ENCODE measurements around the gene SPC24. TPM values are rescaled to one million over a fixed set of nuclear protein-coding genes. Genes with fewer than 3 reads are reported as not detected.
"Not testable (repeated sequence)": the region's sequence is repeated elsewhere in the genome, so short reads cannot be mapped to it uniquely, and the experiment has no call there.

The SPC24 gene
- total RNA-seq, 4 donors from 2014 or later, result 4.2 to 6.8 (median 5.7) TPM

DNA sequence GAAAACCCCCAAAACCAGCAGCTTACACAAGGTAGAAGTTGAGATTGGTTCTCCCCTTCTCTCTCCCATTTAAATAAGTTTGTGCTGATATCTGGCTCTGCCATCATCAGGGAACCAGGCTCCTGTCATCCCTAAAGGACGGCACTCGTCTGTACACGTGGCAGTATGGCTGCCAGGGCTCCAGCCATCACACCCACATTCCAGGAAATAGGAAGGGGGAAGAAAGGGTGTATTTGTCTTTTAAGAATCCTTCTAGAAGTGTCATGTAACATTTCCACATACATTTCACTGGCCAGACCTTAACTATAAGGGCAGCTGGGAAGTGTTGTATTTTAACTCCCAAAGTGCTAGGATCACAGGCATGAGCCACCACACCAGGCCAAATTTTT is 10.1 kb downstream of the SPC24 start:
- Histone ChIP-seq H3K9me3 (no peaks in the 10 kb centered on the region), H3K27ac (peak overlapping the region in 3 of 4 donors; percentile 47 to 97 (median 96)), H3K4me3 (no peak overlapping the region), H3K4me1 (peaks cover 3 to 55% (median 26%) of the 10 kb centered on the region in 3 donors), H3K27me3 (no peaks in the 10 kb centered on the region), H3K36me3 (no peaks in the 10 kb centered on the region)
- no peak for TF ChIP-seq POLR2A (IDR thresholded peaks at IDR 0.05)
- 89 to 95% methylated on average over 3 of the region's 3 CpGs for WGBS, 2 donors (ENCODE audit: low coverage in 1 of 2)
- no peak for ATAC-seq

DNA sequence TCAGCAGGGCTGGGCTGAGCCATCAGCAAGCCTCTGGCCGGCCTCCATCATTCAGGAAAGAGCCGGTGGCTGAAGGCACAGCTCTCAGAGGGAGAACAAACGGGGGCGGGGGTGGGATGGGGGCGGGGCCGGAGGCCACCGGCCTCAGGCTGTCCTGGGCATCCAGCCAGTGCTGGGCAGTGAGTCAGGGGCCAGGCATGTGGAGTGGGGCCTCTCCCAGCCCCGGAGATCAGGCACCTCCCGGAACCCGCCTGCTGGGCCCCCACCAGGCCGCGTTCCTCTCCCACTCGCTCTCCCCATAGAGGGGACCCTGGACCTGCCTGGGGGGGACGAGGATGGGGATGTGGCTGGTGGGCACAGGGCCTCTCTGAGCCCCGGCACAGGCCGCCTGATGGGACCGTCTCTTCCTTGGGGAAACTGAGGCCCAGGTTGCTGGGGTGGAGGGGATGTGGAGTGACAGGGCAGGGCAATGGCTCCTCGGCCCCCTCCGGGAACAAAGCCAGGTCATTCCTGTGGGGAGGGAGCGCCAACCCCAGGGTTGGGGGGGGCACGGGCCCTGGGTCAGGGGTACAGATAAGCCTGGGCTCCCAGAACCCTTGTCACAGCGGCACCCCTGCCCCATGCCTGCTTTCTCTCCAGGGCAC is 12.9 kb downstream of the SPC24 start:
- Histone ChIP-seq H3K4me1 (peaks cover 3 to 64% (median 40%) of the 10 kb centered on the region in 3 donors), H3K36me3 (no peaks in the 10 kb centered on the region), H3K9me3 (no peaks in the 10 kb centered on the region), H3K4me3 (peak overlapping the region in 1 of 2 donors; percentile 29), H3K27me3 (no peaks in the 10 kb centered on the region), H3K27ac (peak overlapping the region; percentile 92 to 99 (median 96))
- no peak for TF ChIP-seq POLR2A (IDR thresholded peaks at IDR 0.05)
- TF ChIP-seq, protein P1, sequence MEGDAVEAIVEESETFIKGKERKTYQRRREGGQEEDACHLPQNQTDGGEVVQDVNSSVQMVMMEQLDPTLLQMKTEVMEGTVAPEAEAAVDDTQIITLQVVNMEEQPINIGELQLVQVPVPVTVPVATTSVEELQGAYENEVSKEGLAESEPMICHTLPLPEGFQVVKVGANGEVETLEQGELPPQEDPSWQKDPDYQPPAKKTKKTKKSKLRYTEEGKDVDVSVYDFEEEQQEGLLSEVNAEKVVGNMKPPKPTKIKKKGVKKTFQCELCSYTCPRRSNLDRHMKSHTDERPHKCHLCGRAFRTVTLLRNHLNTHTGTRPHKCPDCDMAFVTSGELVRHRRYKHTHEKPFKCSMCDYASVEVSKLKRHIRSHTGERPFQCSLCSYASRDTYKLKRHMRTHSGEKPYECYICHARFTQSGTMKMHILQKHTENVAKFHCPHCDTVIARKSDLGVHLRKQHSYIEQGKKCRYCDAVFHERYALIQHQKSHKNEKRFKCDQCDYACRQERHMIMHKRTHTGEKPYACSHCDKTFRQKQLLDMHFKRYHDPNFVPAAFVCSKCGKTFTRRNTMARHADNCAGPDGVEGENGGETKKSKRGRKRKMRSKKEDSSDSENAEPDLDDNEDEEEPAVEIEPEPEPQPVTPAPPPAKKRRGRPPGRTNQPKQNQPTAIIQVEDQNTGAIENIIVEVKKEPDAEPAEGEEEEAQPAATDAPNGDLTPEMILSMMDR (IDR thresholded peaks at IDR 0.05), result no peak
- no peak for TF ChIP-seq EP300 (IDR thresholded peaks at IDR 0.05)
- peak; percentile 87 for TF ChIP-seq POLR2AphosphoS5 (IDR thresholded peaks at IDR 0.05)
- ATAC-seq, result peak; percentile 78
- no CpG with 5 or more reads among the region's 22 CpGs for WGBS, 2 donors (ENCODE audit: low coverage in 1 of 2)

DNA sequence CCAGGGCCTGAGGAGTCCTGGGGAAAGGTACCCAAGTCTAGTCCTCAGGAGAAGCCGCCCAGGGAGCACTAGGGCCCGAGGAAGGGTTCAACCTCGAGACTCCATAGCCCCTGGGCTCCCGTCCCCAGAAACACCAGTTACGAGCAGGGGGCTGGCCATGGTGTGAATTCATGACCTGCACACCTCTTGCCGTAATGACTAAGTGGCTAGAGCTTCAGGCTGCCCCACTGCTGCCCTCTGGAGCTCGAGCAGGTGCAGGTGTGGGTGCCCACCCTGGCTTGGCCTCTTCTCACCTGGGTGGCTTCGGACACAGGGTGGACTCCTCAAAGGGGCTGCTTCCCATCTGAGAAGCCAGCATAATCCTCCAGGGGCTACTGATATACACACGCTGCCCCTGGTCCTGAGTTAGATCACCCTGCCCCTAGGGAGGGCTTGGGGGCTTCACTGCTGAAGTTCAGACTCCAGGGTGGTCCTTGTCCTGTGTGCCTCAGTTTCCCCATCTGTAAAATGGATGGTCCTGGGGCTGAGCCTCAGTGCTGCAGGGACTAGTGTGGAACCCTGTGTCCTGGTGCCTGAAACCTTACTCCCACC is 13.6 kb downstream of the SPC24 start:
- Histone ChIP-seq H3K36me3 (no peaks in the 10 kb centered on the region), H3K9me3 (no peaks in the 10 kb centered on the region), H3K27me3 (no peaks in the 10 kb centered on the region), H3K27ac (peak overlapping the region; percentile 92 to 99 (median 96)), H3K4me1 (peaks cover 3 to 71% (median 45%) of the 10 kb centered on the region in 3 donors), H3K4me3 (no peak overlapping the region)
- WGBS, 2 donors (ENCODE audit: low coverage in 1 of 2), result 82% methylated on average over 3 of the region's 9 CpGs; no CpG with 5 or more reads in 1 of the 2 donors
- no peak for ATAC-seq
- TF ChIP-seq, protein P1 (IDR thresholded peaks at IDR 0.05), result peak in 2 of 4 experiments; percentile 3 to 41
- TF ChIP-seq POLR2AphosphoS5 (IDR thresholded peaks at IDR 0.05), result no peak

DNA sequence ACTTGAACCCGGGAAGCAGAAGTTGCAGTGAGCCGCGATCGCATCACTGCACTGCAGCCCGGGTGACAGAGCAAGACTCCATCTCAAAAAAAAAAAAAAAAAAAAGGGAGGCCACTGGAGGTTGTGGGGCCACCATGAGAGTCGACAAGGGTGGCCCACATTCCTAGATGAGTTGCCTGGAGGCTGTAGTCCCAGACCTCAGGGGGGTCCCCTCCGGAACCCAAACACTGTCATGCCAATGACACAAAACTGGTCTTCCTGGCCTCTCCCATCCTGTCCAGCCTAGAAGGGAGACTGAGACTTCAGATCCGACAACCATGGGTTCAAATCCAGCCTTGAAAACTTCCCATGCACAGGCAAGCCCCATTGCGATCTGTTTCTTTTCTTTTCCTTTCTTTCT is 14.7 kb downstream of the SPC24 start:
- no peaks in the 10 kb centered on the region for H3K9me3 ChIP-seq
- peak overlapping the region in 3 of 4 donors; percentile 96 to 99 (median 97) for H3K27ac ChIP-seq
- peaks cover 3 to 78% (median 45%) of the 10 kb centered on the region in 3 donors for H3K4me1 ChIP-seq
- ATAC-seq, result no peak
- WGBS, 2 donors (ENCODE audit: low coverage in 1 of 2), result 79 to 100% methylated on average over 1 to 3 of the region's 9 CpGs
- no peaks in the 10 kb centered on the region for H3K36me3 ChIP-seq
- no peak overlapping the region for H3K4me3 ChIP-seq
- no peaks in the 10 kb centered on the region for H3K27me3 ChIP-seq
- no peak for TF ChIP-seq POLR2A (IDR thresholded peaks at IDR 0.05)
- no peak for TF ChIP-seq POLR2AphosphoS5 (IDR thresholded peaks at IDR 0.05)
- TF ChIP-seq, protein P1 (IDR thresholded peaks at IDR 0.05), result no peak
- no peak for TF ChIP-seq EP300 (IDR thresholded peaks at IDR 0.05)

DNA sequence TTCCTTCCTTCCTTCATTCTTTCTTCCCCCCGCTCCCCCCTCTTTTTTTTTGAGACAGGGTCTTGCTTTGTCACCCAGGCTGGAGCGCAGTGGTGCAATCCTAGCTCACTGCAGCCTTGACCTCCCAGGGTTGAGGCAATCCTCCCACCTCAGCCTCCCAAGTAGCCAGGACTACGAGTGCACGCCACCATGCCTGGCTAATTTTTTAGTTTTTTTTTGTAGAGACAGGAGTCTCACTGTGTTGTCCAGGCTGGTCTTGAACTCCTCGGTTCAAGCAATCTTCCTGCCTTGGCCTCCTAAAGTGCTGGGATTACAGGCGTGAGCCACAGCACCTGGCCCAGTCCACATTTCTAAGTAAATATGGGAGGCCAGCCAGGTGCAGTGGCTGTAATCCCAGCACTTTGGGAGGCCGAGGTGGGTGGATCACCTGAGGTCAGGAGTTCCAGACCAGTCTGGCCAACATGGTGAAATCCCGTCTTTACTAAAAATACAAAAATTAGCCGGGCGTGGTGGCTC is 15.5 kb downstream of the SPC24 start:
- Histone ChIP-seq H3K27ac (peak overlapping the region; percentile 80 to 97 (median 96)), H3K4me1 (peaks cover 3 to 78% (median 45%) of the 10 kb centered on the region in 3 donors)
- H3K36me3 ChIP-seq, H3K4me3 ChIP-seq, H3K27me3 ChIP-seq, ATAC-seq, H3K9me3 ChIP-seq: not testable (repeated sequence)
- WGBS, 2 donors (ENCODE audit: low coverage in 1 of 2), result 83 to 91% methylated on average over 1 to 4 of the region's 10 CpGs

All from gastroesophageal sphincter (tissue), 4 donors.